H1 (cell line): ENCODE data around the gene MYORG. TPM values are rescaled to one million over a fixed set of nuclear protein-coding genes. Genes with fewer than 3 reads are reported as not detected.
A peak's percentile ranks its signal among the peaks of the same experiment; 100 is the strongest.

ENCODE experiments used
- CTCF ChIA-PET: fragments of 300-600 bp; sonication (Branson Sonifier 250); formaldehyde crosslinking; loops from one replicate; lab custom pipeline; 2021; ENCODE audit not compliant: partially characterized antibody; lab: Charles Lee
- POLR2A ChIA-PET: fragments of 300-600 bp; sonication (Branson Sonifier 250); formaldehyde crosslinking; loops from one replicate; lab custom pipeline; 2021; ENCODE audit warnings: inconsistent platforms; ENCODE audit not compliant: partially characterized antibody; lab: Charles Lee
- DNase-seq, 2 experiments: peaks; one replicate each; pipeline versions ENCODE4 v3.0.0 to v3.0.0-alpha.2; 2010 to 2022; ENCODE audit warnings: low spot score in 2 of 2, low read depth in 1 of 2, mixed read lengths in 1 of 2
- FAIRE-seq: peaks from 2 replicates; lab custom pipeline; 2011; peaks lifted over from hg19 to GRCh38; lab: Jason Lieb, UNC
- H2AFZ ChIP-seq: 2 replicates; pipeline ENCODE4 v1.8.1; 2012; ENCODE audit warnings: low read length, inconsistent platforms
- H2AK5ac ChIP-seq: 2 replicates; pipeline ENCODE4 v1.6.1; 2013; ENCODE audit warnings: low read depth, low read length
- H2BK120ac ChIP-seq: replicated peaks from 2 replicates; pipeline ENCODE3; 2013; ENCODE audit warnings: low read depth, low read length, inconsistent platforms
- H2BK12ac ChIP-seq: 2 replicates; pipeline ENCODE4 v1.6.1; 2013; ENCODE audit warnings: low read depth, low read length
- H2BK15ac ChIP-seq: 2 replicates; pipeline ENCODE4 v1.6.1; 2013; ENCODE audit warnings: low read length
- H2BK20ac ChIP-seq: 2 replicates; pipeline ENCODE4 v1.6.1; 2013; ENCODE audit warnings: low read length
- H2BK5ac ChIP-seq: 2 replicates; pipeline ENCODE4 v1.6.1; 2013; ENCODE audit warnings: low read depth, low read length
- H3K14ac ChIP-seq: 2 replicates; pipeline ENCODE4 v1.6.1; 2013; ENCODE audit warnings: inconsistent platforms; ENCODE audit not compliant: insufficient read length
- H3K18ac ChIP-seq: 2 replicates; pipeline ENCODE4 v1.6.1; 2013; ENCODE audit warnings: low read length; ENCODE audit errors: extremely low read depth
- H3K23ac ChIP-seq: 2 replicates; pipeline ENCODE4 v1.6.1; 2013; ENCODE audit warnings: inconsistent platforms; ENCODE audit not compliant: insufficient read length
- H3K23me2 ChIP-seq: 2 replicates; pipeline ENCODE4 v1.6.1; 2013; ENCODE audit warnings: low read depth, low read length
- H3K27ac ChIP-seq: 2 replicates; pipeline ENCODE4 v1.6.1; 2011; ENCODE audit warnings: low read depth, low read length, inconsistent platforms
- H3K27me3 ChIP-seq, 4 experiments: replicated peaks in 1 of 4; 1 replicate in 1 of 4; 2 replicates in 3 of 4; pipeline versions ENCODE4 v1.6.1 to v1.8.1; 2011 to 2013; ENCODE audit warnings: low read length in 3 of 4, mild to moderate bottlenecking in 3 of 4, inconsistent platforms in 2 of 4, mixed read lengths in 2 of 4, moderate library complexity in 1 of 4; ENCODE audit not compliant: control insufficient read depth in 3 of 4, insufficient read depth in 3 of 4; ENCODE audit errors: extremely low read depth in 1 of 4
- H3K36me3 ChIP-seq, 4 experiments: 2 replicates each; pipeline versions ENCODE4 v1.6.1 to v1.8.1; 2011 to 2013; ENCODE audit warnings: mild to moderate bottlenecking in 4 of 4, low read length in 3 of 4, moderate library complexity in 2 of 4, control low read depth in 1 of 4, inconsistent platforms in 1 of 4; ENCODE audit not compliant: insufficient read depth in 4 of 4, control insufficient read depth in 2 of 4
- H3K4ac ChIP-seq: replicated peaks from 2 replicates; pipeline ENCODE3; 2013; ENCODE audit warnings: low read length, low read depth, mixed read lengths, inconsistent platforms; ENCODE audit not compliant: insufficient read length
- H3K4me1 ChIP-seq, 4 experiments: replicated peaks in 1 of 4; 1 replicate in 1 of 4; 2 replicates in 3 of 4; pipeline versions ENCODE4 v1.6.1 to v1.8.1; 2011 to 2013; ENCODE audit warnings: low read length in 3 of 4, inconsistent platforms in 2 of 4, mixed read lengths in 1 of 4; ENCODE audit not compliant: insufficient read depth in 4 of 4, control insufficient read depth in 3 of 4
- H3K4me2 ChIP-seq, 2 experiments: 2 replicates each; pipeline versions ENCODE4 v1.6.1 to v1.8.1; 2011 to 2013; ENCODE audit warnings: low read depth in 2 of 2, low read length in 2 of 2, control low read depth in 1 of 2, inconsistent platforms in 1 of 2, mild to moderate bottlenecking in 1 of 2; ENCODE audit not compliant: insufficient read depth in 1 of 2
- H3K4me3 ChIP-seq, 4 experiments: fragments of 200-600, 300-600 bp in 1 of 4; sonication (generic), shearing (Covaris generic), sonication (Bioruptor Twin) in 1 of 4; 2 replicates each; pipeline versions ENCODE4 v1.5.1 to v1.8.1; 2011 to 2016; ENCODE audit warnings: low read length in 4 of 4, low read depth in 3 of 4, control low read depth in 2 of 4, inconsistent platforms in 2 of 4, mild to moderate bottlenecking in 2 of 4, mixed read lengths in 1 of 4, moderate library complexity in 1 of 4; ENCODE audit not compliant: insufficient read depth in 2 of 4; ENCODE audit errors: extremely low read depth in 1 of 4
- H3K56ac ChIP-seq: replicated peaks from 2 replicates; pipeline ENCODE3; 2013; ENCODE audit warnings: low read depth, mild to moderate bottlenecking, mixed read lengths, low read length, inconsistent platforms; ENCODE audit not compliant: insufficient read length
- H3K79me1 ChIP-seq: 2 replicates; pipeline ENCODE4 v1.6.1; 2013; ENCODE audit warnings: low read depth, low read length, control low read depth
- H3K79me2 ChIP-seq, 2 experiments: 2 replicates each; pipeline versions ENCODE4 v1.6.1 to v1.8.1; 2012 to 2013; ENCODE audit warnings: low read length in 2 of 2, mild to moderate bottlenecking in 2 of 2, inconsistent platforms in 1 of 2; ENCODE audit not compliant: insufficient read depth in 2 of 2, control insufficient read depth in 1 of 2
- H3K9ac ChIP-seq, 4 experiments: replicated peaks in 1 of 4; 1 replicate in 1 of 4; 2 replicates in 3 of 4; pipeline versions ENCODE4 v1.6.1 to v1.8.1; 2011 to 2013; ENCODE audit warnings: low read depth in 3 of 4, low read length in 3 of 4, control low read depth in 2 of 4, mild to moderate bottlenecking in 2 of 4, moderate library complexity in 2 of 4, inconsistent platforms in 1 of 4; ENCODE audit errors: extremely low read depth in 1 of 4
- H3K9me3 ChIP-seq, 2 experiments: 2 replicates each; pipeline versions ENCODE4 v1.6.1 to v1.8.1; 2012 to 2013; ENCODE audit warnings: mild to moderate bottlenecking in 2 of 2, moderate library complexity in 2 of 2, control low read depth in 1 of 2, inconsistent platforms in 1 of 2, low read depth in 1 of 2, low read length in 1 of 2, mixed read lengths in 1 of 2; ENCODE audit not compliant: insufficient read depth in 2 of 2
- H4K20me1 ChIP-seq, 2 experiments: replicated peaks in 1 of 2; 2 replicates each; pipeline versions ENCODE3 to v1.8.1; 2011 to 2013; ENCODE audit warnings: inconsistent platforms in 2 of 2, low read length in 2 of 2, mild to moderate bottlenecking in 1 of 2; ENCODE audit not compliant: insufficient read depth in 2 of 2, control insufficient read depth in 1 of 2
- H4K5ac ChIP-seq: 2 replicates; pipeline ENCODE4 v1.6.1; 2013; ENCODE audit warnings: low read length, low read depth, mixed read lengths, inconsistent platforms; ENCODE audit not compliant: insufficient read length
- H4K8ac ChIP-seq: 2 replicates; pipeline ENCODE4 v1.8.0; 2013; ENCODE audit warnings: mild to moderate bottlenecking, moderate library complexity, low read length, inconsistent platforms; ENCODE audit not compliant: insufficient read depth; ENCODE audit errors: extremely low read depth
- H4K91ac ChIP-seq: replicated peaks from 2 replicates; pipeline ENCODE3; 2013; ENCODE audit warnings: low read length, mixed read lengths, inconsistent platforms; ENCODE audit not compliant: insufficient read length
- CHD1 ChIP-seq: IDR thresholded peaks from 2 replicates; pipeline ENCODE4 v1.6.1; 2012; ENCODE audit warnings: low read depth, low read length, improper control_type of control experiment
- E2F6 ChIP-seq: IDR thresholded peaks from 2 replicates; pipeline ENCODE4 v1.6.1; 2012; ENCODE audit warnings: inconsistent platforms
- EZH2 ChIP-seq: fragments of 200-600 bp; sonication (generic); IDR thresholded peaks from 2 replicates; pipeline ENCODE4 v1.7.1; 2012; ENCODE audit warnings: low read depth, mild to moderate bottlenecking, moderate library complexity, low read length, inconsistent platforms; ENCODE audit not compliant: severe bottlenecking
- HDAC2 ChIP-seq, 2 experiments: fragments of 300-600 bp in 1 of 2; sonication (generic) in 1 of 2; IDR thresholded peaks; 2 replicates each; pipeline ENCODE4 v1.6.1; 2011 to 2012; ENCODE audit warnings: low read depth in 2 of 2, low read length in 2 of 2, mild to moderate bottlenecking in 2 of 2, moderate library complexity in 2 of 2, borderline replicate concordance in 1 of 2, inconsistent platforms in 1 of 2
- KDM4A ChIP-seq: IDR thresholded peaks from one replicate; pipeline ENCODE4 v1.7.1; 2012; ENCODE audit warnings: low read depth, mild to moderate bottlenecking, moderate library complexity, low read length, inconsistent platforms; ENCODE audit not compliant: severe bottlenecking
- MAX ChIP-seq: IDR thresholded peaks from 2 replicates; pipeline ENCODE4 v1.6.1; 2012; ENCODE audit warnings: inconsistent platforms
- POLR2A ChIP-seq, 2 experiments: IDR thresholded peaks; 1 replicate in 1 of 2; 2 replicates in 1 of 2; pipeline ENCODE4 v1.6.1; 2011; ENCODE audit warnings: low read depth in 2 of 2, low read length in 2 of 2, mild to moderate bottlenecking in 2 of 2; ENCODE audit errors: control extremely low read depth in 1 of 2
- RBBP5 ChIP-seq: IDR thresholded peaks from 2 replicates; pipeline ENCODE4 v1.7.1; 2012; ENCODE audit warnings: low read depth, mild to moderate bottlenecking, inconsistent platforms, low read length, moderate library complexity, borderline replicate concordance
- SIX5 ChIP-seq: IDR thresholded peaks from 2 replicates; pipeline ENCODE4 v1.6.1; 2011; ENCODE audit warnings: mild to moderate bottlenecking, low read depth, low read length
- WGBS, 2 experiments: shearing (Covaris generic) in 1 of 2; methylation state at CpG; one replicate each; pipeline versions ENCODE4 v1.1.6 to v1.1.7; 2013 to 2015; ENCODE audit warnings: low lambda C conversion rate in 2 of 2, mixed read lengths in 2 of 2, inconsistent platforms in 1 of 2, low coverage in 1 of 2, missing lambda C conversion rate in 1 of 2; ENCODE audit not compliant: insufficient replicate concordance in 2 of 2, insufficient coverage in 1 of 2, insufficient read length in 1 of 2; ENCODE audit errors: extremely low coverage in 1 of 2, missing lambda C conversion rate in 1 of 2; 5-methylcytosine and 5-hydroxymethylcytosine counted together
- polyA plus RNA-seq, 7 experiments: library from polyadenylated mRNA; depleted of rRNA in 3 of 7; stranded (reverse) in 5 of 7; unstranded in 2 of 7; fragments of >200 nt in 5 of 7; fragments of 200-250 nt in 2 of 7; gene quantifications; 1 replicate in 5 of 7; 2 replicates in 1 of 7; 4 replicates in 1 of 7; pipeline versions ENCODE4 v1.2.1 to v1.2.3, GENCODE V29; 2011 to 2013; ENCODE audit warnings: missing spikeins in 2 of 7, mixed read lengths in 2 of 7
- total RNA-seq: library from RNA; stranded (reverse); fragmentation: NEBNext Ultra II Directional; extraction: Animal tissue kit (Norgen Biotek cat#: 25700); gene quantifications from 2 replicates; pipeline ENCODE4 v1.2.1, GENCODE V29; 2021

MYORG gene
- total and polyA plus RNA-seq, 2 of the 8 experiments (the other 6 are each of a cell fraction or from before 2014, with no cell fraction given), result 1.2 to 5.9 TPM

GRCh38 chr9:34380511-34381315, 4.0 kb upstream of the MYORG start:
- peak overlapping the region; percentile 59 to 76 (median 64) for H3K4me3 ChIP-seq
- no peaks in the 10 kb centered on the region for H4K20me1 ChIP-seq
- H3K4me2 ChIP-seq, result peak overlapping the region; percentile 97
- H3K56ac ChIP-seq, result no peak overlapping the region
- no peak overlapping the region for H4K5ac ChIP-seq
- H3K79me2 ChIP-seq, result no peaks in the 10 kb centered on the region
- peak overlapping the region; percentile 91 for H4K8ac ChIP-seq
- no peak overlapping the region for H2AK5ac ChIP-seq
- H3K14ac ChIP-seq, result no peak overlapping the region
- peak overlapping the region; percentile 51 for H4K91ac ChIP-seq
- peak overlapping the region; percentile 95; the same call in 1 of the 2 replicates for H2AFZ ChIP-seq
- no peak overlapping the region for H3K4ac ChIP-seq
- peak in 1 of 2 experiments; percentile 88 for DNase-seq
- peak overlapping the region; percentile 84; the same call in 1 of the 2 replicates for H2BK12ac ChIP-seq
- no peaks in the 10 kb centered on the region for H3K9me3 ChIP-seq
- H3K4me1 ChIP-seq, result peaks cover 3 to 15% (median 7%) of the 10 kb centered on the region in 4 experiments
- no peak overlapping the region for H3K27ac ChIP-seq
- H3K23me2 ChIP-seq, result peaks cover 33% of the 10 kb centered on the region
- WGBS, 2 experiments, result 2% methylated on average over 47 of the region's 59 CpGs; no CpG with 5 or more reads in 1 of the 2 experiments
- H2BK120ac ChIP-seq, result no peak overlapping the region
- no peaks in the 10 kb centered on the region for H3K79me1 ChIP-seq
- peaks cover 3 to 32% (median 31%) of the 10 kb centered on the region in 4 experiments for H3K27me3 ChIP-seq
- no peaks in the 10 kb centered on the region for H3K36me3 ChIP-seq
- H3K23ac ChIP-seq, result no peak overlapping the region
- CTCF ChIA-PET, result interaction anchor here (0.7 to 19.4 kb wide), 9 partner anchors 14 to 1267 kb away, joined by 3 to 350 read pairs (median 7); no protein-coding TSS in a partner anchor
- H2BK15ac ChIP-seq, result peak overlapping the region; percentile 81; the same call in 1 of the 2 replicates
- peak overlapping the region; percentile 68; the same call in 1 of the 2 replicates for H2BK5ac ChIP-seq
- no peak overlapping the region for H2BK20ac ChIP-seq
- H3K9ac ChIP-seq, result peak overlapping the region in 3 of 4 experiments; percentile 8 to 45 (median 39); a peak in 4 of 7 replicates
- no peak for FAIRE-seq
- POLR2A ChIA-PET, result interaction anchor here (0.6 to 1.9 kb wide), 6 partner anchors 17 to 127 kb away, joined by 3 to 9 read pairs (median 3); no protein-coding TSS in a partner anchor
- H3K18ac ChIP-seq, result peak overlapping the region; percentile 83
- TF ChIP-seq POLR2A (IDR thresholded peaks at IDR 0.05; ENCODE audit: control extremely low read depth in 1 of 2, low read depth in 2 of 2, low read length in 2 of 2), result peak in 1 of 2 experiments; percentile 31; a peak in 1 of 3 replicates
- TF ChIP-seq CHD1, result no peak
- peak in 1 of 2 experiments; percentile 87; a peak in 1 of 4 replicates for TF ChIP-seq HDAC2 (IDR thresholded peaks at IDR 0.05; ENCODE audit: borderline replicate concordance in 1 of 2, low read depth in 2 of 2, low read length in 2 of 2)
- TF ChIP-seq KDM4A, result peak; percentile 56
- TF ChIP-seq SIX5, result no peak
- TF ChIP-seq EZH2, result peak; percentile 16
- TF ChIP-seq RBBP5, result 0 out of 2 replicates have a peak, but pooled peaks have one; percentile 51
- TF ChIP-seq E2F6, result peak; percentile 94
- peak; percentile 93 for TF ChIP-seq MAX
